OCI-LY1 (cell line): ENCODE measurements around the gene RBP3.

Experiments
- CTCF ChIP-seq: fragments of 200-600 bp; sonication (generic), shearing (Covaris generic); IDR thresholded peaks from 2 replicates; pipeline ENCODE4 v1.5.1; 2017; ENCODE audit warnings: mild to moderate bottlenecking, antibody characterized with exemption, low read length, moderate library complexity, mixed read lengths
- EZH2 ChIP-seq: fragments of 200-600 bp; sonication (generic), shearing (Covaris generic); IDR thresholded peaks from 2 replicates; pipeline ENCODE4 v1.8.0; 2017; ENCODE audit warnings: borderline replicate concordance, mixed run types, mild to moderate bottlenecking, antibody characterized with exemption, low read length, moderate library complexity, mixed read lengths

- TF ChIP-seq CTCF (no peak), EZH2 (no peak)
Measured at GRCh38 chr10:47332946-47333345, 15.2 kb upstream of the RBP3 start.
